AG04449 (cell line): ENCODE measurements around the gene SKIC3.
A peak's percentile ranks its signal among the peaks of the same experiment; 100 is the strongest.

Experiments used
- CTCF ChIA-PET: fragments of 350-600 bp; formaldehyde crosslinking; extraction: SDS; loops from one replicate; lab custom pipeline; 2021; ENCODE audit warnings: antibody characterized with exemption; lab: Yijun Ruan, JAX
- POLR2A ChIA-PET: fragments of 400-600, 350-600 bp; formaldehyde crosslinking; extraction: SDS; loops from one replicate; lab custom pipeline; 2020; ENCODE audit warnings: antibody characterized with exemption, inconsistent platforms; lab: Yijun Ruan, JAX
- DNase-seq: peaks from one replicate; pipeline ENCODE4 v3.0.0-alpha.2; 2010; ENCODE audit warnings: low read depth, low spot score
- H3K4me3 ChIP-seq: 2 replicates; pipeline ENCODE4 v1.5.1; 2011; ENCODE audit warnings: low read depth, mild to moderate bottlenecking, control low read depth, low read length
- CTCF ChIP-seq: IDR thresholded peaks from one replicate; pipeline ENCODE4 v1.5.1; 2011; ENCODE audit warnings: mild to moderate bottlenecking, moderate library complexity, low read length, control low read depth, inconsistent platforms; ENCODE audit not compliant: insufficient read depth; ENCODE audit errors: missing control alignments

Gene SKIC3

GRCh38 chr5:95537501-95537900 is 17.3 kb downstream of the SKIC3 start:
- DNase-seq: no peak
- CTCF ChIA-PET: no interaction called here
- POLR2A ChIA-PET: no interaction called here
- no peak for TF ChIP-seq CTCF
- H3K4me3 ChIP-seq: no peak overlapping the region

GRCh38 chr5:95533761-95534160 is 21.0 kb downstream of the SKIC3 start:
- no peak for TF ChIP-seq CTCF
- H3K4me3 ChIP-seq: no peak overlapping the region
- ChIA-PET CTCF (interaction anchor here (0.7 kb wide), 1 partner anchor 148 kb away, joined by 3 read pairs; no protein-coding TSS in a partner anchor), POLR2A (no interaction called here)
- DNase-seq: no peak

- POLR2A ChIA-PET: no interaction called here
These were observed 21.7 kb downstream of the SKIC3 start for GRCh38 chr5:95533106-95533505.

GRCh38 chr5:95532415-95532814 is 22.4 kb downstream of the SKIC3 start:
- TF ChIP-seq CTCF: no peak
- no peak overlapping the region for H3K4me3 ChIP-seq
- DNase-seq: no peak
- POLR2A ChIA-PET: no interaction called here
- CTCF ChIA-PET: no interaction called here

More at GRCh38 chr5:95533106-95533505, 21.7 kb downstream of the SKIC3 start:
- no peak overlapping the region for H3K4me3 ChIP-seq
- no peak for TF ChIP-seq CTCF
- CTCF ChIA-PET: no interaction called here
- no peak for DNase-seq

GRCh38 chr5:95531491-95531890 is 23.3 kb downstream of the SKIC3 start:
- no peak for TF ChIP-seq CTCF
- POLR2A ChIA-PET: no interaction called here
- DNase-seq: no peak
- H3K4me3 ChIP-seq: no peak overlapping the region
- CTCF ChIA-PET: no interaction called here

- ChIA-PET POLR2A (no interaction called here), CTCF (no interaction called here)
- DNase-seq: peak; percentile 80
- TF ChIP-seq CTCF: no peak
- H3K4me3 ChIP-seq: no peak overlapping the region
These were observed 24.4 kb downstream of the SKIC3 start for GRCh38 chr5:95530416-95530815.

GRCh38 chr5:95528565-95528964 is 26.2 kb downstream of the SKIC3 start:
- CTCF ChIA-PET: no interaction called here
- no peak overlapping the region for H3K4me3 ChIP-seq
- no peak for DNase-seq
- POLR2A ChIA-PET: no interaction called here
- no peak for TF ChIP-seq CTCF
